GM21529 (cell line): ENCODE data around the gene FAM76A.
"Not testable (repeated sequence)": the region's sequence is repeated elsewhere in the genome, so short reads cannot be mapped to it uniquely, and the experiment has no call there.

Experiments
- ATAC-seq: cut with Tn5 transposase; IDR thresholded peaks from one replicate; pipeline ENCODE4 v1.9.1; 2021; ENCODE audit not compliant: unreplicated experiment

The FAM76A gene

DNA sequence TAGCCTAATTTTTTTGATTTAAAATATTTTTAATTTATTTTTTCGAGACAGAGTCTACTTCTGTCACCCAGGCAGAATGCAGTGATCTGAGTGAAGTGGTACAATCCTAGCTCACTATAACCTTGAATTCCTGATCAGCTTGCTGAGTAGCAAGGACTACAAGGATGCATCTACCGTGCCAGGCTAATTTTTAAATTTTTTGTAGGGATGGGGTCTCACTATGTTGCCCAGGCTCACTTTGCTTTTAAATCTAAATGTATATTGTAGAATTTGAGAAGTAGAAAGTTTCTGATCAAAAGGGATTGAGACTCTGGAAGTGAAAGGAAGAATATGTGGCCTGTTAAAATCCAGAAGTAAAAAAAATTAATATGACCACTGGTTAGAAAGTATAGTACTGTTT, 48.9 kb downstream of the FAM76A start:
- ATAC-seq = no peak

DNA sequence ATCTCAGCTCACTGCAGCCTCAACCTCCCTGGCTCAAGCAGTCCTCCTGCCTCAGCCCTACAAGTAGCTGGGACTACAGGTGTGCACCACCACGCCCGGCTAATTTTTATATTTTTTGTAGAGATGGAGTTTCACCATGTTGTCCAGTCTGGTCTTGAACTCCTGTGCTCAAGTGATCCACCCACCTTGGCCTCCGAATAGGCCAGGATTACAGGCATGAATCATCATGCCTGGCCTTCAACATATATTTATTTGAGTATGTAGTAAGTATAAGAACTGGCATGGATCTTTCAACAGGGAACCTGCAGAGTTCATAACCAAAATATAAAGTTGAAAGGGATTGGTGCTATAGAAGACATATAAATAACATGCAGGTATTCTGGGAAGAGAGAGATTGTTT, 49.6 kb downstream of the FAM76A start:
- ATAC-seq = not testable (repeated sequence)

DNA sequence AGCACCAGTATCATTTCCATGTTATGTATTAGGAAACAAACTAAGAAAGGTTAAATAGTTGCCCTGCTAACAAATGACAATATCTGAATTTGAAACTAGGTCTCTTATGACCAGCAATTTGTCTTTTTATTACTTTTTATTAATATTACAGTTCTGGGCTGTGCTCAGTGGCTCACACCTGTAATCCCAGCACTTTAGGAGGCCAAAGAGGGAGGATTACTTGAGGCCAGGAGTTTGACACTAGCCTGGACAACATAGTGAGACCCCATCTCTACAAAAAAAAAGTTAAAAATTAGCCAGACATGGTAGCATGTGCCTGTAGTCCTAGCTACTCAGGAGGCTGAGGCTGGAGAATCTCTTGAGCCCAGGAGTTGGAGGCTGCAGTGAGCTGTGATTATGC, 50.5 kb downstream of the FAM76A start:
- not testable (repeated sequence) for ATAC-seq

DNA sequence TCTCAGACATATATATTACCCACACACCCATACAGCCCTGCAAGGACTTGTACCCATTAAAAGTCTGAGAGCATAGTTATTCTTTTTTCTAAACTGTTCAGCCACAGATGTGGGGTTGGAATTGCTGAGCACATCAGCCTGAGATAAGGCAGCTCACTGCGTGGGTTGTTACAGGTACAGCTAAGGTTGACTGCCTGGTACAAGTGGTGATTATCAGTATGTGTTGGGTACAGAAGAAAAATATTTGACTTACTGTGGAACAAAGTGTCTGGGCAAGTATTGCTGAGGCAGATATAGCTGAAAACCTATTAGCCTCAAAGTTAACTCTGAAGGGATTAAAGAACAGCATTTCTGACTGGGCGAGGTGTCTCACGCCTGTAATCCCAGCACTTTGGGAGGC, 52.3 kb downstream of the FAM76A start:
- ATAC-seq = no peak

DNA sequence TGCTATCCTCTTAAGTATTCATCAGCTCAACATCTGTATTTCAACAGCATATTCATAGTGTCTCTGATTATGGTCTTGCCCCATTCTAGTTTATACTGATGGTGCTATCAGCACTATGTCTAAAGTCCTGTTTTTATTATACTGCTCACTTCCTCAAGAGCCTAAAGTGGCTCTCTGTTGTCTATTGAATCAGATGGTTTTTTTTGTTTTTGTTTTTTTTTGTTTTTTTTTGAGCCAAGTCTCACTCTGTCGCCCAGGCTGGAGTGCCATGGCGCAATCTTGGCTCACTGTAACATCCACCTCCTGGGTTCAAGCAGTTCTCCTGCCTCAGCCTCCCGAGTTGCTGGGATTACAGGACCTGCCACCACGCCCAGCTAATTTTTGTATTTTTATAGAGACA, 53.4 kb downstream of the FAM76A start:
- ATAC-seq = no peak

DNA sequence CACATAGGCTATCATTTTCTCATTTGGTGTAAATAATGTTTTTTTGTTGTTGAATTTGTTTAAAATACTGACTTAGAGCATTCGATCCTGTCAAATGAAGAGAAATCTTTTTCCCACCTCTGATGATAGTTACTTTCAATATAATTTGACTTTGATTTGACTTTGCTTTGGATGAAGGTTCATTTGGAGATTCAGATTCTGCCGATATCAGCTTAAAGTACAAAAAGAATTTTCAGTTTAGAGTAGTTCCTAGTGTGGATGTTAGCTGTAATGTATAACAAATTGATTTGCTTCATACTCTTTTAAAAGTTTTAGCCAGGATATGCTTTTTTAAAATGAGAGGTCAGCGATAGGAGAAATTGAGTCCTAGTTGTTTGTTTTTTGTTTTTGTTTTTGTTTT, 57.2 kb downstream of the FAM76A start:
- ATAC-seq = no peak

DNA sequence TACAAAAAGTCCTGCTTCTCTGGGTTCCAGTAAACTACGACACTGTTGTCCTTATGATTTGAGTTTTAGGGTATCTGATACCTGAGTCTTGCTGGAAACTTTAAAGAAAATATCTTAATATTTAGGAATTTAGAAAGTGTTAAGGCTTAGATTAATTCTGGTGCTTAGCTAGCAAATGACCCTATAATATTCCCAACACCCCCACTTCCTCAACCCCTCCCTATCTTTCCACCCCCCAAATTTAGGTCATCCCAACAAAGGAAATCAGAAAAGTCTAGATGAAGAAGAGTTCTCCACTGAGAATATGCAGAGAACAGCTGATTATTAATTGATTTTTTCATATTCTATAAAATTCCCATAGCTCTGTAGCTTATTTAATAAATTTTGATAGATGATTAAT, 58.9 kb downstream of the FAM76A start:
- no peak for ATAC-seq

DNA sequence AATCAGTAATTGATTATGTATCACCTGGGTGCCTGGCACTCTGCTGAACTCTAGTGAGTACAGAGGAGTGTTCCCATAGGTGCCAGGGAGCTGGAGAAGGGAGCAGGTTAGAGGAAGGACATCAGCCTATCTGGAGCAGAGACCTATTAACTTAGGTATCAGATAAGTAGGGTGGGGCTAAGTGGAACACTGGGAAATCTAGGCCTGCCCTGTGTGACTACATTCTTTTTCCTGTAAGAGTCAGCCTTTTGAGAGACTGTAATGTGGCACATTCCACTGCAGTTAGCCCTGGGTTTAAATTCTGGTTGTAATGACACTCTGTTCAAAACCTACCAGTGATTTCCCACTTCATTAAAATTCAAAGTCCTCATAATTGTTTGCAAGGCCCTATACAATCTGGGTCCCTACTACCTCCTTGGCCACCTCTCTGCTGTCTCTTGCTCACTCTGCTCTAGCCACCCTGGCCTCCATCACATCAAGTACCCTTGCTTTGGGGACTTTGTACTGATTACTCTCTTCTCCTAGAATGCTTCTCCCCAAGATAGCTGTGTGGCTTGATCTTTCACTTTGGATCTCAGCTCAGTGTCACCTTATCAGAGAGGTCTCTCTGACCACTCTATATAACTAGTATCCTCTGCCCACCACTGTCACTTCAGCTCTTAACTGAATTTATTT, 60.2 kb downstream of the FAM76A start:
- ATAC-seq = no peak

DNA sequence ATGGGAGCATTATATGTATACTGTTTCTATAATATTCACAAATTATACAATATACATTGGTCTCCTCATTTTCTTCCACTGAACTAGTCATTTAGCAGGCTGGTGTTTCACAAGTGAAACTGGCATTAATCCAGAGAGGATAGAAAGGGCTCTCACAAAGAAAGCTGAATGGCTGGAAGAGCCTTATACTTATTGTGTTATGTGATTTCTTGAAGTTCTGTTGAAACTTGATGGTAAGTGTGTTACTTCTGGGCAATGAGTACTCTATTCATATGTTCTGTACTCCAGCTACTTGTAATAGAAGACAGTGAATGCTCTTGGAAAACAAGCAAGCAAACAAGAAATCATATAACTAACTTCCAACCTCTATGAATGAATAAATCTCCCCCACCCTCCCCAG, 62.1 kb downstream of the FAM76A start:
- no peak for ATAC-seq

DNA sequence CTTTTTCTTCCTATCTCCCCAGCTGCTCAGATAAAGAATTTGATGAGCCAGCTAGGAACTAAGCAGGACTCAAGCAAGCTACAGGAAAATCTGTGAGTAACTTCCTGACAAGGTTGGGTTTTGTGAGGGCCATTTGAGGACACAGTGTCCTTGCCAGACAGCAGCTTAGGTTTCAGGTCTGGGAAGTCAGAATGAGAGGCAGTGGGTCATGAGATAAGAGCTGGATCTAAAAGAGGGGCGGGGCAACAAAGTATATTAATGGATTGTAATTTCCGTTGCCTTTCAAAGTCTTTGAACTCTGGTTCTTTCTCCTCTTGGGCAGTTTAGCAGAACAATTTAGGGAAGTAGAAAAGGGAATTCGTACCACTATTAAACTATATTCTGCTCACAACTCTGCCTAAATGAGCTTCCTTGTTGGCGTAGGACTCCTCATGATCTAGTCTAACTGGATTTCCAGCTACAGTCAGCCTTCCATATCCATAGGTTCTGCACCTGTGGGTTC, 63.8 kb downstream of the FAM76A start:
- no peak for ATAC-seq

DNA sequence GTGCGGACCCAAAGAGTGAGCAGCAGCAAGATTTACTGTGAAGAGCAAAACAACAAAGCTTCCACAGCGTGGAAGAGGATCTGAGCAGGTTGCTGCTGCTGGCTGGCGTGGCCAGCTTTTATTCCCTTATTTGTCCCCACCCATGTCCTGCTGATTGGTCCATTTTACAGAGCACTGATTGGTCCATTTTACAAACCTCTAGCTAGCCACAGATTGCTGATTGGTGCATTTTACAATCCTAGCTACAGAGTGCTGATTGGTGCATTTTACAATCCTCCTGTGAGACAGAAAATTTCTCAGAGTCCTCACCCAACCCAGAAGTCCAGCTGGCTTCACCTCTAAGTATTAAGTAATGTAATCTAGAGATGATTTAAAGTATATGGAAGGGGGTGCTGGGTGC, 64.5 kb downstream of the FAM76A start:
- not testable (repeated sequence) for ATAC-seq

DNA sequence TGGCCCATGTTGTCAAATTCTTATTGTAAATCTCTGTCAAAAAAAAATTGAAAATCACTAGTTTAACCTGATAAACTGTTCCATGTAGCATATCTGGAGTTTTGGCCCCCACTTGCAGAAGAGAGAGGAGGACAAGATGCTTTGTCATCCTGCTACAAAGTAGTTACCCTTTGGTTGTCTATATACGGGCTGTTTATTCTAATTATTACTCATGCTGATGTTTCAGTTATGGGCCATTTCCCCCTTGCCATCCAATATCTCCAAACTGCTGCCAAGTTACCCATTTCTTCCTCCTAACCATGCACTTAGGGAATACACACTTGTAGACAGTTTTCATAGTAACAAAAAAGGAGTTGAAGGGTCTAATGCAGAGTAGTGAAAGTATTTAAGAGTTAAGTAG, 69.8 kb downstream of the FAM76A start:
- no peak for ATAC-seq

DNA sequence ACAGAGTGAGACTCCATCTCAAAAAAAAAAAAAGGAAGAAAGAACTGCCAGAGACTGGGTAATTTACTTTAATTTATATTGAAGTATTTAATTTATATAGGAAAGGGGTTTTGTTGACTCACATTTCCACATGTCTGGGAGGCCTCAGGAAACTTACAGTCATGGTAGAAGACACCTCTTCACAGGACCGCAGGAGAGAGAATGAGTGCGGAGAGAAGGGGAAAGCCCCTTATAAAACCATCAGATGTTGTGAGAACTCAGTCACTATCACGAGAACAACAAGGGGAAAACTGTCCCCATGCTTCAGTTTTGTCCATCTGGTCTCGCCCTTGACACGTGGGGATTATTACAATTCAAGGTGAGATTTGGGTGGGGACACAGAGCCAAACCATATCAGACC, 79.0 kb downstream of the FAM76A start:
- ATAC-seq = no peak

DNA sequence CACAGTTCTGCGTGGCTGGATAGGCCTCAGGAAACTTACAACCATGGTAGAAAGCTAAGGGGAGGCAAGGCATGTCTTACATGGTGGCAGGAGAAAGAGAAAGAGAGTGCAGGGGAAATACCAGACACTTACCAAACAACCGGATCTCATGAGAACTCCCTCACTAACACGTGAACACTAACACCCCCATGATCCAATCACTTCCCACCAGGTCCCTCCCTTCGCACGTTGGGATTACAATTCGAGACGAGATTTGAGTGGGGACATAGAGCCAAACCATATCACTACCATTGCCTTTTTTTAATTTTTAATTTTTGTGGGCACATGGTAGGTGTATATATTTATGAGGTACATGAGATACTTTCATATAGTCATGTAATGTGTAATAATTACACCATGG, 81.0 kb downstream of the FAM76A start:
- ATAC-seq = no peak

DNA sequence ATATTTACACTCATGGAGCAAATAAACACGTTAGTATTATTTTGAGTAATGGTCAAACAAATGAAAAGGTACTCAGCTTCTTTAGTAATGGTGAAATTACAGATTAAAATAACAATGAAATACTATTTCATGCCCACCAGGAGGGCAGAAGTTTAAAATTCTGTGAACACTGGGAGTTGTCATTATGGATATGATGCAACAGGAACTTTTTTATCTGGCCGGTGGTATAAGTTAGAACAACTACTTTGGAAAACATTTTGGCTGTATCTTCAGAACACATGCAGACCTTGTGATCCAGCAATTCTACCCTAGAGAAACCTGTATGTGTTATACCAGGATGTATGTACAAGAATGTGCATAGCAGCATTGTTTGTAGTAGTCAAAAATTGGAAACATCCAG, 81.6 kb downstream of the FAM76A start:
- no peak for ATAC-seq

DNA sequence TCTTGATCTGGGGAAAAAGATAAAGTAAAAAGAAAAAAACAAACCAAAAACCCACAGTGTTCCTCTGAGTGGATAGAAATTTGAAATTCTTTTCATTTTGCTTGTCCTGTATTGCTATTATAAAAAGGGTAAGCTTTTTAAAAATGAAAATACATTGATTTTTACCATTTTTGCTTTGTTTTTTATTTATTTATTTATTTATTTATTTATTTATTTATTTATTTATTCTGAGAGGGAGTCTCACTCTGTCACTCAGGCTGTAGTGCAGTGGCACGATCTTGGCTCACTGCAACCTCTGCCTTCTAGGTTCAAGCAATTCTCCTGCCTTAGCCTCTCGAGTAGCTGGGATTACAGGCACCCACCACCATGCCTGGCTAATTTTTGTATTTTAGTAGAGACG, 82.4 kb downstream of the FAM76A start:
- not testable (repeated sequence) for ATAC-seq

DNA sequence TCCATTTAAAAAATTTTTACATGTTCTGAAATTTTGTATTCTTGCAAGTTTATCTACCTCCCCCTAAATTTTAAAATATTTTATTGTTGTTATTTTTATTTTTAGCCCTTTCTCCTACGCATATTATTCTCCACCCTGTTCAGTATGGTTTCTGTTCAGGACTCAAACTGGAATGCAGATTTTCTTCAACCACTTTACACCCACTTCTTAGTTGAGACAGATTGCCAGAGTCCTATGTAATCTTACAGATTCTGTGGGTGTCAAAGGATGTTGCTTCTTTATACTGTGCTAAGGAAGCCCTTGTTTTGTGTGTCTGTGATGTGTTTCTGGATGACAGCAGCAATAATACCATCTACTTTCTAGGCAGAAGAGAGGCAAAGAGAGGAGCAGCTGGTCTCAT, 84.1 kb downstream of the FAM76A start:
- no peak for ATAC-seq

DNA sequence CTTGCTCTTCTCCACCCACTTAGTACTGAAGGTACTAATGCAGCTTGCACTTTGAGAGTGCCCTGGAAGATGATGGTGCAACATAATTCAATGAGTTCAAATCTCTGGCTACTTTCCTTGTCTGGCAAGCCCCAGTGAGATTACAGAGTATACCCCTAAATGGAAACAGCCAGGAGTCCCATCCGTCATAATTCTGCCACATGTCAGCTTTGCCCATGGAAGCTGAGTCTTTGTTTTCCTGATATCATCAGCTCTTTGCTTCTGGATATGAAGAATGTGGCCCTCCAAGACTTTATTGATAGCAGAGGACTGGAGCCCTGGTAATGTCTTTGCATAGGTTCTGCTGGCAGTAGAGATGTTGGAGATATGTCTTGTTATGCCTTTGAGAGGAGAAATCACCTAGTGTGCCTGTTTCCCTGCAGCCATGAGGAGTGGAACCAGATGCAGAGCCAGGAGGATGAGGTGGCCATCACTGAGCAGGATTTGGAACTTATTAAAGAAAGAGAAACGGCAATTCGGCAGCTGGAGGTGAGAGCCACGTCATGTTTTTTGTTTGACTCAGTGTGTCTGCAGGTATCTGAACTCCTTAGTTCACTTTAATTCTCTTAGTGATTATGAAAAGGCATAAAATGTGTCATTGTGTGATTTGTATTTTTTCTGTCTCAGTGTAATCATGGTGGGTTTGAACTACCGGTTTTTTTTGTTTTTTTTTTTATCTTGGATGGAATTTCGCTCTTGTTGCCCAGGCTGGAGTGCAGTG, 86.2 kb downstream of the FAM76A start:
- no peak for ATAC-seq
